C4-2B (cell line): ENCODE results near the gene ASF1A.

Experiments
- CTCF ChIP-seq: fragments of 450-650 bp; conservative IDR thresholded peaks from 2 replicates; pipeline ENCODE4 v1.5.1; 2017; ENCODE audit warnings: mild to moderate bottlenecking
- ZFX ChIP-seq: fragments of 450-650 bp; IDR thresholded peaks from 2 replicates; pipeline ENCODE4 v1.6.1; 2017

GRCh38 chr6:118892355-118892991 lies 1.5 kb upstream of the ASF1A start:
- TF ChIP-seq CTCF (no peak), ZFX (no peak)
